Panc1 (cell line): Measurements from ENCODE around the gene SLC24A4. TPM values are rescaled to one million over a fixed set of nuclear protein-coding genes. Genes with fewer than 3 reads are reported as not detected.

Source experiments
- ATAC-seq: fragments of 200-7000 bp; cut with Tn5 transposase; 2 replicates; pipeline ENCODE4 v1.9.1; 2020; ENCODE audit warnings: mild to moderate bottlenecking, moderate library complexity
- BruUV-seq: library from RNA; stranded (reverse); fragments of 400-500 nt; replicated peaks from 2 replicates; lab custom pipeline; 2021; lab: Mats Ljungman, UMichigan
- CTCF ChIA-PET: fragments of 300-600 bp; sonication (Branson Sonifier 250); formaldehyde crosslinking; loops from one replicate; lab custom pipeline; 2022; ENCODE audit warnings: antibody characterized with exemption; lab: Charles Lee
- POLR2A ChIA-PET: fragments of 300-600 bp; sonication (Branson Sonifier 250); formaldehyde crosslinking; loops from one replicate; lab custom pipeline; 2022; ENCODE audit warnings: antibody characterized with exemption; lab: Charles Lee
- DNase-seq: peaks from one replicate; pipeline ENCODE4 v3.0.0-alpha.2; 2010; ENCODE audit warnings: low read depth, low spot score
- H3K27ac ChIP-seq: 2 replicates; pipeline ENCODE4 v1.5.1; 2011; ENCODE audit warnings: mild to moderate bottlenecking, low read length, inconsistent platforms
- H3K27me3 ChIP-seq: fragments of 200-500 bp; sonication (Bioruptor generic); 2 replicates; pipeline ENCODE4 v1.6.0; 2014; ENCODE audit warnings: low read length, inconsistent platforms; ENCODE audit not compliant: control insufficient read depth, insufficient read depth
- H3K36me3 ChIP-seq: fragments of 200-500 bp; sonication (Bioruptor generic); 2 replicates; pipeline ENCODE4 v1.5.1; 2014; ENCODE audit warnings: inconsistent platforms, mild to moderate bottlenecking, low read length, moderate library complexity; ENCODE audit not compliant: control insufficient read depth, insufficient read depth
- H3K4me1 ChIP-seq: 2 replicates; pipeline ENCODE4 v1.5.1; 2011; ENCODE audit warnings: inconsistent platforms, mild to moderate bottlenecking, low read length, moderate library complexity; ENCODE audit not compliant: control insufficient read depth, insufficient read depth
- H3K4me3 ChIP-seq, 2 experiments: 2 replicates each; pipeline ENCODE4 v1.5.1; 2011 to 2012; ENCODE audit warnings: low read depth in 2 of 2, low read length in 2 of 2, mild to moderate bottlenecking in 2 of 2, inconsistent platforms in 1 of 2, moderate library complexity in 1 of 2
- H3K9me3 ChIP-seq: fragments of 200-500 bp; sonication (Bioruptor generic); 2 replicates; pipeline ENCODE4 v1.5.1; 2014; ENCODE audit warnings: low read depth, mild to moderate bottlenecking, inconsistent platforms, low read length, moderate library complexity; ENCODE audit not compliant: control insufficient read depth, insufficient read depth
- POLR2AphosphoS5 ChIP-seq: IDR thresholded peaks from 2 replicates; pipeline ENCODE4 v1.6.1; 2012; ENCODE audit warnings: mild to moderate bottlenecking, low read depth, low read length, moderate library complexity
- SIN3A ChIP-seq: IDR thresholded peaks from 2 replicates; pipeline ENCODE4 v1.6.1; 2012; ENCODE audit warnings: low read depth, mild to moderate bottlenecking, low read length, moderate library complexity, borderline replicate concordance; ENCODE audit not compliant: insufficient read depth
- TCF7L2 ChIP-seq: IDR thresholded peaks from 2 replicates; pipeline ENCODE4 v1.6.1; 2011; ENCODE audit warnings: mild to moderate bottlenecking, low read depth, low read length, inconsistent platforms
- in situ Hi-C: cut with HindIII; loops from 2 replicates; pipeline ENCODE4 v1.10.0; 2016; ENCODE audit warnings: low sequenced_read_pairs, low pct_unique_long_range_greater_than_20kb
- intact Hi-C: fragments of 100-400 bp; cut with micrococcal nuclease; formaldehyde crosslinking; loops from one replicate; pipeline ENCODE4 v1.10.0; 2022; ENCODE audit not compliant: unreplicated experiment
- total RNA-seq: library from RNA; stranded (reverse); gene quantifications from one replicate; pipeline ENCODE4 v1.2.1, GENCODE V29; 2021; ENCODE audit not compliant: unreplicated experiment
- TF ChIP-seq, protein P1 (sequence below): fragments of 450-650 bp; IDR thresholded peaks from 2 replicates; pipeline ENCODE4 v1.5.1; 2017; ENCODE audit warnings: mild to moderate bottlenecking
- TF ChIP-seq, protein P2 (sequence below), 2 experiments: IDR thresholded peaks; 2 replicates each; pipeline ENCODE4 v1.6.1; 2011 to 2012; ENCODE audit warnings: low read depth in 2 of 2, control low read depth in 1 of 2, low read length in 1 of 2, mild to moderate bottlenecking in 1 of 2, moderate library complexity in 1 of 2; ENCODE audit not compliant: insufficient read depth in 1 of 2

SLC24A4 gene
- total RNA-seq, 1 experiment from 2014 or later, result not detected

DNA sequence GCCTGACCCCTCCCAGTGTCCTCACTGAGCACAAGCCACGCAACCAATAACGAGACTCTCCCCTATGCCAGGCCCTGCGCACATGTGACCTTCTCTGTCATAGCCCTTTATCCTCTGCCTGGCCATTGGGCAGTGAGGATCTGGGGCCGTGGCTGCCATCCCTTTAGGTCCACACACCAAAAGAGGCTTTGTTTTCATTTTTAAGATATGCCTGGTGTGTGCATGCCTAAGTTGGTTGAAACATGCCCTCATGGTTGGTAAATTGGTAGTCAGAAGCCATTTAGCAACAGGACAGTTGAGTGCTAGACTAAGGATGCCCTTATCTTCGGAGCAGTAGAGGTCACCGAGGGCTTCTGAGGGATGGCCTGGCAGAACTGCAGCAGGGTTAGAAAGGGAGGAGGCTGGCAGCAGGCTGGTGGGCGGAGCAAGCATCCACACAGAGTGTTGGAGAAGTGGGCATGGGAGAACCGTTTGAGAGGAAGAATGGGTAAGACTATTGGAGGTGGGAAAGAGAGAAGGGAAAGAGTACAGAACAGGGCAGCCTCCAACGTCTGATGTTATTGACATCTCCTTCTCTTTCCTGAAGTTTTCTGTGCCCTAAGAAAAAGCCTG, 75.1 kb downstream of the SLC24A4 start:
- Histone ChIP-seq H3K4me1 (no peaks in the 10 kb centered on the region), H3K9me3 (no peaks in the 10 kb centered on the region), H3K4me3 (no peak overlapping the region), H3K27me3 (no peaks in the 10 kb centered on the region; the same call in 1 of the 2 replicates), H3K27ac (no peak overlapping the region), H3K36me3 (no peaks in the 10 kb centered on the region)
- ATAC-seq, result no peak
- in situ Hi-C loops, result no loop called here
- no TSS peak for BruUV-seq
- POLR2A ChIA-PET, result no interaction called here
- no peak for DNase-seq
- TF ChIP-seq, protein P1, sequence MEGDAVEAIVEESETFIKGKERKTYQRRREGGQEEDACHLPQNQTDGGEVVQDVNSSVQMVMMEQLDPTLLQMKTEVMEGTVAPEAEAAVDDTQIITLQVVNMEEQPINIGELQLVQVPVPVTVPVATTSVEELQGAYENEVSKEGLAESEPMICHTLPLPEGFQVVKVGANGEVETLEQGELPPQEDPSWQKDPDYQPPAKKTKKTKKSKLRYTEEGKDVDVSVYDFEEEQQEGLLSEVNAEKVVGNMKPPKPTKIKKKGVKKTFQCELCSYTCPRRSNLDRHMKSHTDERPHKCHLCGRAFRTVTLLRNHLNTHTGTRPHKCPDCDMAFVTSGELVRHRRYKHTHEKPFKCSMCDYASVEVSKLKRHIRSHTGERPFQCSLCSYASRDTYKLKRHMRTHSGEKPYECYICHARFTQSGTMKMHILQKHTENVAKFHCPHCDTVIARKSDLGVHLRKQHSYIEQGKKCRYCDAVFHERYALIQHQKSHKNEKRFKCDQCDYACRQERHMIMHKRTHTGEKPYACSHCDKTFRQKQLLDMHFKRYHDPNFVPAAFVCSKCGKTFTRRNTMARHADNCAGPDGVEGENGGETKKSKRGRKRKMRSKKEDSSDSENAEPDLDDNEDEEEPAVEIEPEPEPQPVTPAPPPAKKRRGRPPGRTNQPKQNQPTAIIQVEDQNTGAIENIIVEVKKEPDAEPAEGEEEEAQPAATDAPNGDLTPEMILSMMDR, result no peak
- TF ChIP-seq SIN3A, result no peak
- no peak for TF ChIP-seq POLR2AphosphoS5
- TF ChIP-seq TCF7L2, result no peak
- TF ChIP-seq, protein P2, sequence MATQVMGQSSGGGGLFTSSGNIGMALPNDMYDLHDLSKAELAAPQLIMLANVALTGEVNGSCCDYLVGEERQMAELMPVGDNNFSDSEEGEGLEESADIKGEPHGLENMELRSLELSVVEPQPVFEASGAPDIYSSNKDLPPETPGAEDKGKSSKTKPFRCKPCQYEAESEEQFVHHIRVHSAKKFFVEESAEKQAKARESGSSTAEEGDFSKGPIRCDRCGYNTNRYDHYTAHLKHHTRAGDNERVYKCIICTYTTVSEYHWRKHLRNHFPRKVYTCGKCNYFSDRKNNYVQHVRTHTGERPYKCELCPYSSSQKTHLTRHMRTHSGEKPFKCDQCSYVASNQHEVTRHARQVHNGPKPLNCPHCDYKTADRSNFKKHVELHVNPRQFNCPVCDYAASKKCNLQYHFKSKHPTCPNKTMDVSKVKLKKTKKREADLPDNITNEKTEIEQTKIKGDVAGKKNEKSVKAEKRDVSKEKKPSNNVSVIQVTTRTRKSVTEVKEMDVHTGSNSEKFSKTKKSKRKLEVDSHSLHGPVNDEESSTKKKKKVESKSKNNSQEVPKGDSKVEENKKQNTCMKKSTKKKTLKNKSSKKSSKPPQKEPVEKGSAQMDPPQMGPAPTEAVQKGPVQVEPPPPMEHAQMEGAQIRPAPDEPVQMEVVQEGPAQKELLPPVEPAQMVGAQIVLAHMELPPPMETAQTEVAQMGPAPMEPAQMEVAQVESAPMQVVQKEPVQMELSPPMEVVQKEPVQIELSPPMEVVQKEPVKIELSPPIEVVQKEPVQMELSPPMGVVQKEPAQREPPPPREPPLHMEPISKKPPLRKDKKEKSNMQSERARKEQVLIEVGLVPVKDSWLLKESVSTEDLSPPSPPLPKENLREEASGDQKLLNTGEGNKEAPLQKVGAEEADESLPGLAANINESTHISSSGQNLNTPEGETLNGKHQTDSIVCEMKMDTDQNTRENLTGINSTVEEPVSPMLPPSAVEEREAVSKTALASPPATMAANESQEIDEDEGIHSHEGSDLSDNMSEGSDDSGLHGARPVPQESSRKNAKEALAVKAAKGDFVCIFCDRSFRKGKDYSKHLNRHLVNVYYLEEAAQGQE (IDR thresholded peaks at IDR 0.05; ENCODE audit: insufficient read depth in 1 of 2, low read depth in 2 of 2, low read length in 1 of 2), result no peak
- intact Hi-C loops, result no loop called here
- CTCF ChIA-PET, result no interaction called here

DNA sequence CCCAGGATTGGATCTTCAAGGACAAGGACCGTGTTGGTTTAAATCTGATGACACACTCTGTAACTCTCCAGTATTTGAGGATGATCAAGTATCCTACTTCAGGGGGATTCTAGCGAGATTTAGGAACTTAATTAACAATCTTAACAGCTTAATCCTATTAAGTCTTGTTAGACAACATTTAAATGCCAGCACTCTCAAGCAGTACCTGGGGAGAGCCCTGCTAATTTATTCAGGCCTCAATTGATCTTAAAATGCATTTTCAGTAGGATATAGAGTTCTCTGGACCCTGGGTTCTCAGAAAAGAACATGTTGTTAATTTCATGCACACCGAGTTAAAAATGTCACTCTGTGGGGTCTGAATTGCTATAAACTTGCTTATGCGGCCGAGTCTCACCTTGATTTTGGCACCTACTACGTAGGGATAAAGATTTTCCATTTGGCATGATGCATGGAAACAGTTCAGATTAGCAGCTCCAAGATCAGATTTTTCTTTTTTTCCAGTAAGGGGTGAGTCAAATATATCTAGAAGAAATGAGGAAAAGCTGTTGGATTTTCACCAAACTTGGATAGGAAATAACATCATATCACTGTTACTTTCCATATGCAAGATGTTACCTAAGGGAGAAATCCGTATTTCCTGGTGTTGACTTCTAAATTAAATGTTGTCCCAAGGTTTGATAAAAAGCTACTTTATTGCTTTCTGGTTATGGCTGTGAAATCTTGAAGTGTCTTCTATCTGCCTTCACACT, 76.1 kb downstream of the SLC24A4 start:
- CTCF ChIA-PET, result no interaction called here
- intact Hi-C loops (no loop called here), in situ Hi-C loops (no loop called here)
- no peak overlapping the region for H3K27ac ChIP-seq
- TF ChIP-seq, protein P1, result no peak
- TF ChIP-seq, protein P2 (IDR thresholded peaks at IDR 0.05; ENCODE audit: insufficient read depth in 1 of 2, low read depth in 2 of 2, low read length in 1 of 2), result no peak
- TF ChIP-seq SIN3A, result no peak
- TF ChIP-seq POLR2AphosphoS5, result no peak
- no peak for TF ChIP-seq TCF7L2
- H3K9me3 ChIP-seq, result no peaks in the 10 kb centered on the region
- no peak overlapping the region for H3K4me3 ChIP-seq
- no peaks in the 10 kb centered on the region for H3K4me1 ChIP-seq
- DNase-seq (no peak), ATAC-seq (no peak)
- no peaks in the 10 kb centered on the region; the same call in 1 of the 2 replicates for H3K27me3 ChIP-seq
- no peaks in the 10 kb centered on the region for H3K36me3 ChIP-seq
- POLR2A ChIA-PET, result no interaction called here
- BruUV-seq, result no TSS peak
